ENCODE results near the gene CCL8.

CCL8 gene

GRCh38 chr17:34366529-34367107, 47.4 kb downstream of the CCL8 start:
- DNase-seq: no peak

- DNase-seq: no peak
Observed at GRCh38 chr17:34367486-34368195, 48.4 kb downstream of the CCL8 start.

GRCh38 chr17:34368196-34368945, 49.1 kb downstream of the CCL8 start:
- no peak for DNase-seq

- no peak for DNase-seq
Observed at GRCh38 chr17:34368946-34369500, 49.8 kb downstream of the CCL8 start.

- DNase-seq: no peak
Observed at GRCh38 chr17:34369571-34369970, 50.3 kb downstream of the CCL8 start.

GRCh38 chr17:34370376-34370996, 51.3 kb downstream of the CCL8 start:
- no peak for DNase-seq

- peak in 1 of 58 donors; percentile 33 for DNase-seq
Observed at GRCh38 chr17:34370997-34371395, 51.8 kb downstream of the CCL8 start.

All from anterior cingulate cortex (tissue), 58 donors.